Fibroblast of villous mesenchyme (primary cell): ENCODE results near the gene IQGAP2. TPM values are rescaled to one million over a fixed set of nuclear protein-coding genes. Genes with fewer than 3 reads are reported as not detected.

Experiments used
- DNase-seq: peaks from one replicate; pipeline ENCODE4 v3.0.0-alpha.2; 2010; ENCODE audit warnings: low read depth
- H3K4me3 ChIP-seq: 2 replicates; pipeline ENCODE4 v1.5.1; 2011; ENCODE audit warnings: low read depth, mild to moderate bottlenecking, low read length
- CTCF ChIP-seq: IDR thresholded peaks from 2 replicates; pipeline ENCODE4 v1.5.1; 2012; ENCODE audit warnings: low read depth, mild to moderate bottlenecking, low read length; ENCODE audit not compliant: insufficient read depth
- total RNA-seq: library from RNA; depleted of rRNA; stranded (reverse); fragments of >200 nt; gene quantifications from 2 replicates; pipeline ENCODE4 v1.2.3, GENCODE V29; 2012

IQGAP2 gene
- 2.6 TPM in 2 replicates for total RNA-seq

GRCh38 chr5:76402886-76403765 is at the start of gene IQGAP2:
IQGAP2 (plus strand) TSS chr5:76403285; CDS start chr5:76403546, 261 bp downstream.
- H3K4me3 ChIP-seq = peak within 1 kb of the TSS; percentile 60
- peak; percentile 50 for DNase-seq
- peak; percentile 60 for TF ChIP-seq CTCF

DNA sequence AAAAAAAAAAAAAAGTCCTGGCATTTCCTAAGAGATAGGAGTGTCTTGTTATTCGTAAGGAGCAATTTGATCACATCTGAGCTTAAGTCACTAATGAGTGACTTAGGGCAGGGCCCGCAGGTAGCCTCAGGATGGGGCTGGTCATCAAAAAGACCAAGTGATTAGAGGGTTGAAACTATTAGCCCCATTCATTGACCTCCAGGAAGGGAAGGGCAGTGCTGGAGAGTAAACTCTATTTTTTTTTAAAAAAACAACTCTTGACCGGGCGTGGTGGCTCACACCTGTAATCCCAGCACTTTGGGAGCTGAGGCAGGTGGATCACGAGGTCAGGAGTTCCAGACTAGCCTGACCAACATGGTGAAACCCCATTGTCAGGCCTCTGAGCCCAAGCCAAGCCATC is 46.2 kb upstream of the IQGAP2 start:
- no peak for DNase-seq
- no peak for TF ChIP-seq CTCF
- no peak overlapping the region for H3K4me3 ChIP-seq

DNA sequence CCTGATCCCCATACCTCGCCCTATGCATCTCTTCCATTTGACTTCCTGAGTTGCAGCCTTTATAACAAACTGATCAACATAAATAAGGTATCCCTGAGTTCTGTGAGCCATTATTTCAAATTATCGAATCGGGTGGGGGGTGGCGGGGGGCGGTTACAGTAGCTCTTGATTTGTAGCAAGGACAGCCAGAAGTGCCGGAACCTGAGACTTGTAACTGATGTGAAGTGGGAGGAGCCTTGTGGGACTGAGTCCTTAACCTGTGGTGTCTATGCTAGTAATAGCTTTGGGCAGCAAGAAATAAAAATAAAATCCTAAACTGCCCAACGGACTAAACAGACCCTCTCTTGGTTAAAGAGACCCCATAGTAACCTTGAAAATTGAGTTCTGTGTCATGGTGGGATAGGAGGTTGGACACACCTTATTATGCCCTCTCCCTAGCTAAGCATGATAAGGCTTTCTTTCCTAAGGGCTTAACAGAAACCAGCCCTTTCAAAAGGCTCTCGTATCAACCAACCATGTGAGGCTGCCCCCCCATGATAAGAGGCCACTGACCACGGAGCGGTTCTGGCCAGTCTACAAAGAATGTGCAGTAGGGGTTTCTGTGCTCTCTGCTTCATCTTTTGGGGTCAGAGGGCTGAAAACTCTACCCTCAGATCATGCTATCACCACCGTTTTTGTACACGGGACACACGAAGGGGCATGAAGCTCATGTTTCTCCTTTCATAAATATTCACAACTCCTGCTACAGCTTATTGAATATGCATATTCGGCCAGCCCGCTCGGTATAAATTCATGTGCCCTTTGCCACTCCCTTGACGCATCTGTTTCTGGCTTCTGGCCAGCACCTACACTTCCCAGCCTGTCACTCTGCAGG is 39.5 kb upstream of the IQGAP2 start:
- TF ChIP-seq CTCF = no peak
- no peak for DNase-seq
- no peak overlapping the region for H3K4me3 ChIP-seq

- DNase-seq = no peak
- no peak overlapping the region for H3K4me3 ChIP-seq
- no peak for TF ChIP-seq CTCF
These were observed 38.9 kb upstream of the IQGAP2 start for GRCh38 chr5:76364226-76364589.

GRCh38 chr5:76365561-76365960 is 37.5 kb upstream of the IQGAP2 start:
- H3K4me3 ChIP-seq = no peak overlapping the region
- DNase-seq = no peak
- TF ChIP-seq CTCF = no peak

DNA sequence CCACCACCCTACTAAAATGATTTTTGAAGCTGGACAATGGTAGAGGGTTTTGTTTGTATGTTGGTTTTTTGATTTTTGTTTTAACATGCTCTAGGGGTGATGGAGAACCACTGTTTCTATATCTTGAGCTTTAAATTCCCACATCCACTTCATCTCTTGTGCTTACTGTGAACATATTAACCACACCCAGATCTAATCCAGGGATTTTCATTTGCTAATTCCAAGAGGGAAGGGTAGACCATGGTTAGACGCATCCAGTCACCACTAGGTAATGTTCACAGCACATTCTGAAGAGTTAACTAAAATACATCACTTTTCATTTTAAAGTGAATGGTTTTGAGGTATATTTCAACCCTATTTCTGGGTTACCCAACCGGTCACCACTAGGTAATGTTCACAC is 36.5 kb upstream of the IQGAP2 start:
- H3K4me3 ChIP-seq = no peak overlapping the region
- TF ChIP-seq CTCF = no peak
- no peak for DNase-seq
